SHP77 treated with DMSO at 0.1 percent for 48 hours (cell line): ENCODE measurements around the gene KAT6B.

ENCODE experiments used
- DNase-seq: peaks from one replicate; lab custom pipeline; 2025; lab: John Stamatoyannopoulos, UW

KAT6B gene

GRCh38 chr10:75015442-75015841 is 189.0 kb downstream of the KAT6B start:
- no peak for DNase-seq

GRCh38 chr10:75016325-75016724 is 189.9 kb downstream of the KAT6B start:
- DNase-seq, result no peak

GRCh38 chr10:75018251-75018650 is 191.9 kb downstream of the KAT6B start:
- DNase-seq, result no peak

DNA sequence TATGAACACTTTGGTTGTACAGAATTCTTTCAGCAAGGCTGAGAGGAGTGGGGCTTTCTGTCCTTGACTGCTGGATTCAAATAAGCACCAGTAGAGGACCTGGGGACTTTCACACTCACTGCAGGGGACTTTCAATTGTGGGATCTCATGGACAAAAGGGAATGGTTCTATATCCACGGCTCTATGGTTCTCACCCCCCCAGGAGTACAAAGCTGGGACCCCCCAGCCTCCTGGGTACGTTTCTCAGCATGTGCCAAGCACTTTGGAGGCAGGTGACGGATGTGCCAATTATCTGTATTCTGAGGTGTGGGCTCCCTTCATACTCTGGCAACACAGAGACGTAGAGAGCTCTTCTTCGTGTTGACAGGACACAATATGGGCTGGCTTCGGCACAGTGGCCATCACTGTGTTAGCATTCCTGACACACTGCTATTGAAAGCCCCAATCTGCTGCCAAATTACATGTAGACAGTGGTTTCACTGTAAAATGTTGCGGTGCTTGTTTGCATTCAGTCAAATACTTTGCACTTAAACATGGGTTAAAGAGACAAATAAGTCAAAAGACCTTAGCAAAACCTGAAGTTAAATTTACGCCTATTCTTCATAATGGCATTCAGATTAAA is 192.4 kb downstream of the KAT6B start:
- no peak for DNase-seq

DNA sequence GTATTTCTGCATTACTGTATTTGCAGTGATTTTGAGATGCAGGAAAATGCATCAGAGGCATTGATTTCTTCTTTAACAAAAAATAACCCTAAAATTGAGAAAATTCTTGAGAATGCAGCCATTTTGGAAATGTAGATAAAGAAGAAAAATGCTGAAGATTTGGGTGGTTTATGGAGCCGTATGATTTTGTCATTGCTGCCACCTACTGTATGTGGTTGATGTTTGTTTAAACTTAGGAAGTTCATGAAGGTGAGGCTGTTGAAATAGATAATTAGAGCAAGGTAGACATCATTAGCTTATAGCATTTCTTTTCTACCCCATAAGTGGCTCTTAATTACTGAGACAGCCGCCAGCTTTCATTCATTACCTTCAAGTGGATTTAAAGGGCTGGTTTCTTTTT is 193.0 kb downstream of the KAT6B start:
- DNase-seq, result no peak

- no peak for DNase-seq
Measured at GRCh38 chr10:75020168-75020567, 193.8 kb downstream of the KAT6B start.

GRCh38 chr10:75021379-75022249 is 195.2 kb downstream of the KAT6B start:
- DNase-seq, result no peak

GRCh38 chr10:75023074-75023473 is 196.7 kb downstream of the KAT6B start:
- DNase-seq, result no peak

DNA sequence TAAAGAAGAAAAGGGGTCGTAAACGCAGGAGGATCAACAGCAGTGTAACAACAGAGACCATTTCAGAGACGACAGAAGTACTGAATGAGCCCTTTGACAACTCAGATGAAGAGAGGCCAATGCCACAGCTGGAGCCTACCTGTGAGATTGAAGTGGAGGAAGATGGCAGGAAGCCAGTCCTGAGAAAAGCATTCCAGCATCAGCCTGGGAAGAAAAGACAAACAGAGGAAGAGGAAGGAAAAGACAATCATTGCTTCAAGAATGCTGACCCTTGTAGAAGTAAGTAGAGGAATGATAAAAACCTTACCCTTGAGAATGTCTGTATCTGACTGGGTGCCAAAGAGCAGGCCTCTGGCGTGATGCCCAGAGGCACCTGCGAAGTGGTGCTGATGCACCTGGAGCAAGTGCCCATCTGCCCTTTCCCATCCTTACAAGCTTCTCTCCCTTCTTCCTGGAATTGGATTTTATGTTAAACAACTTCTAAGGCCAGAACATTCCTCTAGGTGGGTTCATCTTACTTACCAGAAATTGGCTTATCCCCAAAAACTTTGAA is 198.6 kb downstream of the KAT6B start:
- DNase-seq, result no peak

DNA sequence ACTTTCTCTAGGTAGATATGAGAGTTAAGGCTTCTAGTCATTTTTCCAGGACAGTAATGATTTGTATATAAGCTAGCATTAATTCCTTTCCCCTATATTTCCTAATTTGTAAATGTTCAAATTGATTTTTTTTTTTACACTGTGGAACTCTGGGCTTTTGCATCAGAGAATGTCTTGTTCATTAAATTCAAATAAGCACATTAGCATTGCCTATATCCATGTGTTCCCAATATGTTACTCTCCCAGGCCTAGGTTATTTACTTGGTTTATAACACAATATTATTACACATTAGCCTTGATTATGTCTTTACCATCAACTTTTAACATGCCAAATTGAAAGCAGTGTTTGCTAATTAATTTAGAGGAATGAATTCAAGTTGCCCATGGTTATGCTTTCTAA is 201.6 kb downstream of the KAT6B start:
- DNase-seq, result no peak

DNA sequence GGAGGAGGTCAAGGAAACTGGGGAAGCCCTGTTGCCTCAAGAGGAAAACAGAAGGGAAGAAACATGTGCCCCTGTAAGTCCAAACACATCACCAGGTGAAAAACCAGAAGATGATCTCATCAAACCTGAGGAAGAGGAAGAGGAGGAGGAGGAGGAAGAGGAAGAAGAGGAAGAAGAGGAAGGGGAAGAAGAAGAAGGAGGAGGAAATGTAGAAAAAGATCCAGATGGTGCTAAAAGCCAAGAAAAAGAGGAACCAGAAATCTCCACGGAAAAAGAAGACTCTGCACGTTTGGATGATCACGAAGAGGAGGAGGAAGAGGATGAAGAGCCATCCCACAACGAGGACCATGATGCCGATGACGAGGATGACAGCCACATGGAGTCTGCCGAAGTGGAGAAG is 202.3 kb downstream of the KAT6B start:
- DNase-seq, result no peak

GRCh38 chr10:75029420-75029819 is 203.0 kb downstream of the KAT6B start:
- no peak for DNase-seq

GRCh38 chr10:75029857-75030256 is 203.5 kb downstream of the KAT6B start:
- no peak for DNase-seq

- no peak for DNase-seq
Measured at GRCh38 chr10:75030371-75030770, 204.0 kb downstream of the KAT6B start.

DNA sequence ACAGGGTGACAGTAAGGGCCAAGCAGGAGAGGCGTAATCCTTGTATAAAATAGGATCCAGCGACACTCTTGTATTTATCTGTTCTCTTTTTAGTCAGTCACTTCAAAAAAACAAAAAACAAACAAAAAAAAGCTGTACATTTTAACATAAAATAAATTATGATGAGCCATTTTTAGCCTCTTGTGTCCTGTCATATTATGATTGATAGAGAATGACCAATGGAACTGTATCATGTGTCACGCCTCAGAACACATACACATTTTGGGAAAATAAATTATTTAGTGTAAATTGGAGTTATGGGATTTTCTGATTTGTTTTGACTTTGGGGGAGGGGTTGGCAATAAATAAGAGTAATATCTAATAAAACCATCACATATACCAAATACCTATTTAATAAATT is 205.7 kb downstream of the KAT6B start:
- DNase-seq, result no peak

- DNase-seq, result no peak
Measured at GRCh38 chr10:75032813-75033212, 206.4 kb downstream of the KAT6B start.

DNA sequence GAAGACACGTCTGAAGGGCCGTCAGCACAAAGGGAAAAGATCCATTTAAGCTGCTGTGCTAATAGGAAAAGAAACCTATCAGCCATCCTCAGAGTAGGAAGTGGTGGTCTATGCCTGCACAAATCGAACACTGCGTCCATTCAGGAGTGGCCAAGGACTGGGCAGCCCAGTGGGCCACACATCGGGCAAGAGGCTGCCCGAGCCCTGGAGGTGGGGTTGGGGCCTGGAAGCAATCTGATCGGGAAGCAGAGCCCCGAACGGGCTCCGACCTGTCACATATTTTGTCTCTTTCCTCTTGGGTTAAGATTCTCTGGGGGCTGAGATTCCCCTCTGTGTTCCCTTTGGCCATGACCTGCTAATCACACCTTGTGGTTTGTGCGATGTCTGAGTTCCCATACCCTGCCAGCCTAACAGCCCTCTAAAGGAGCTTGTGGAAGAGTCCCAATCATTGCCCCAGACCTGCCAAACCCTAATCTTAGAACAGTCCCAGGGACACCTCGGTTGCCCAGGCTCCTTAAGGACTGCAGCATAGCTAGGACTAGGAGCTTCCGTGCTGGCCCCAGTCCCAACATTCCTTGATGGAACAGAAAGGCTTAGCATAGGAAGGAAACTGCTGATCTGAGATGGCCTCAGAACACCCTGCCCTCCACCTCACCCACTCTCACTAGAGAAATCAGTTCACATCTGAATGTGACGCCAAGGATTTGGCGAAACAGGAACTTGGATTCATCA is 207.2 kb downstream of the KAT6B start:
- DNase-seq, result no peak

- DNase-seq, result no peak
Measured at GRCh38 chr10:75034131-75034512, 207.7 kb downstream of the KAT6B start.

- DNase-seq, result no peak
Measured at GRCh38 chr10:75034714-75035258, 208.4 kb downstream of the KAT6B start.

DNA sequence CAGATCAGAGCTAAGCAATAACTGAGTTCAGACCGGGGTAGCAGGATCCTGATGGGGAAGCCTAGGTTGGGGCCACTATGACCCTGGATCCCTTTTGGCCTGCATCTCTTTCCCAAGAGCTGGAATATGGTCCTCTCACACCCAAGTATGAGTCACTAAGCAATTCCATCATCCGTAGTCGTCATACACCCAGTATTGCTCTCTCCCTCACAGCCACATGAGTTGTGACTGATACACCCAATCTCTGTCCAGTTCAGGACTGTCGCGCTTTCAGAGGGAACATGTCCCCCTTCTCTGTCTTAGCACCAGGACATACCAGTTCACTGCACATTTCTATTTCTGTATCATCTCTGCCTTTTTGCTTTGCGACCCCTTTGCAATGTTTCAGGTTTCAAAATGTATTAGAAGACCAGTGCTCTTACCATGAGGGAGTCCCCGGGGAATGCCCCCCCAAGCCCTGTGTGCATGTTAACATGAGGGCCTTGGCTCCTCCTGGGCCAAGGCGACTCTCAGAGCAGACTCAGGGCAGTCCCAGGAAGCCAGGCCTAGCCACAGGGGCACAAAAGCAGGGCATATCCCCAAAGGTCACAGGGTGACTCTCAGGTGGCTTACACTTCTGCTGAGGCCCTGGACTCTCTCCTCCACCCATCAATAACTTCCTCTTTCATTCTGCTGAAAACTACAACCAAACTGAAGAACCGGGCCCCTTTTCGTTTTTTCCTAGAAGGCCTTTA is 209.7 kb downstream of the KAT6B start:
- no peak for DNase-seq
